Activated CD4-positive, alpha-beta T cell treated with anti-CD3 and anti-CD28 coated beads, Interleukin-2, amount 50 U/mL, for 1 hour (primary cell): ENCODE results near the gene PSMB3.
"Not testable (repeated sequence)": the region's sequence is repeated elsewhere in the genome, so short reads cannot be mapped to it uniquely, and the experiment has no call there.

ENCODE experiments used
- DNase-seq: peaks from one replicate; pipeline ENCODE4 v3.0.0-alpha.2; 2020

The PSMB3 gene

DNA sequence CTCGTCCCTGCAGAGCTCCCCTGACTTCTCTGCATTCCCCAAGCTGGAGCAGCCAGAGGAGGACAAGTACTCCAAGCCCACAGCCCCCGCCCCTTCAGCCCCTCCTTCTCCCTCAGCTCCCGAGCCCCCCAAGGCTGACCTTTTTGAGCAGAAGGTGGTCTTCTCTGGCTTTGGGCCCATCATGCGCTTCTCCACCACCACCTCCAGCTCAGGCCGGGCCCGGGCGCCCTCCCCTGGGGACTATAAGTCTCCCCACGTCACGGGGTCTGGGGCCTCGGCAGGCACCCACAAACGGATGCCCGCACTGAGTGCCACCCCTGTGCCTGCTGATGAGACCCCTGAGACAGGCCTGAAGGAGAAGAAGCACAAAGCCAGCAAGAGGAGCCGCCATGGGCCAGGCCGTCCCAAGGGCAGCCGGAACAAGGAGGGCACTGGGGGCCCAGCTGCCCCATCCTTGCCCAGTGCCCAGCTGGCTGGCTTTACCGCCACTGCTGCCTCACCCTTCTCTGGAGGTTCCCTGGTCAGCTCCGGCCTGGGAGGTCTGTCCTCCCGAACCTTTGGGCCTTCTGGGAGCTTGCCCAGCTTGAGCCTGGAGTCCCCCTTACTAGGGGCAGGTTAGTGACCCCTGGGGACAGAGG, 36.1 kb upstream of the PSMB3 start:
- DNase-seq: no peak

DNA sequence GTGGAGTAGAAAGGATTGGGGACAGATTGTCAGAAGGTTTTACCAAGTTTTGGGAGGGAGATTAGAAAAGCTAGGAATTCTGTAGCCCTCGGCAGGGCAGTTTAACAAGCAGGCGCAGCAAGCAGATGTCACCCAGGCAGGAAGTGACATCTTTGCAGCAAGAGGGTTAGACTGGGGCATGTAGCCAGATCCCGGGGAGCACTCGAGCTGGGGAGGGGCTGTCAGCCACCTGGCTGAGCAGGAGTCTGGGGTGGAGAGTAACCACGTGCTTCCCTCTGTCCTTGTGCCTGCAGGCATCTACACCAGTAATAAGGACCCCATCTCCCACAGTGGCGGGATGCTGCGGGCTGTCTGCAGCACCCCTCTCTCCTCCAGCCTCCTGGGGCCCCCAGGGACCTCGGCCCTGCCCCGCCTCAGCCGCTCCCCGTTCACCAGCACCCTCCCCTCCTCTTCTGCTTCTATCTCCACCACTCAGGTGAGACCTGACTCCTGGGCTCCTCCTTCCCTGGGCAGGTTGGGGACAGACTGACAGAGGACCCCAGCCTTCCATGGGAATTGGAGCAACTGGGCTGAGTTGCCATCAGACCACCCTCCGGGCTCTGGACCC, 35.3 kb upstream of the PSMB3 start:
- no peak for DNase-seq

DNA sequence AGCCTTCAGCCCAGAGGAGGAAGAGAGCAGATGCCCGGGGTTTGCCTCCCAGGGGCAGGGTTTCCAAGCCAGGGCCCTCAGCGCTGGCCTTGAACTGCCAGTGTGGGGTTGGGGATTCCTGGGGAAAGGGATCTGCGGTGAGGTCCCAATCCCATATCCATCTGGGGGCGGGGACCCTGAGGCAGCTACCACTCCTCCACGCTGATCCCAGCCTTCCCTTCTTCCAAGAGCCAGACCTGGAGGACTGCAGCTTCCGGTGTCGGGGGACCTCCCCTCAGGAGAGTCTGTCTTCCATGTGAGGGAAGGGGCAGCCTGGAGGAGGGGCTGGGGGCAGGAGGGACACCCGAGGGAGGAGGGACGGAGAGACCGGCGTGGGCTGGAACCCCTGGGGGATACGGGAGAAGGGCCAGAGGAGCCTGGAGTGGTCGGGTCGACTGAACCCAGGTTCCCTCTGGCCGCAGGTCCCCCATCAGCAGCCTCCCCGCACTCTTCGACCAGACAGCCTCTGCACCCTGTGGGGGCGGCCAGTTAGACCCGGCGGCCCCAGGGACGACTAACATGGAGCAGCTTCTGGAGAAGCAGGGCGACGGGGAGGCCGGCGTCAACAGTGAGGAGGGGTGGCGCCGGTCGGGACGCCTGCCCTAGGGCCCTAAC, 33.1 kb upstream of the PSMB3 start:
- no peak for DNase-seq

DNA sequence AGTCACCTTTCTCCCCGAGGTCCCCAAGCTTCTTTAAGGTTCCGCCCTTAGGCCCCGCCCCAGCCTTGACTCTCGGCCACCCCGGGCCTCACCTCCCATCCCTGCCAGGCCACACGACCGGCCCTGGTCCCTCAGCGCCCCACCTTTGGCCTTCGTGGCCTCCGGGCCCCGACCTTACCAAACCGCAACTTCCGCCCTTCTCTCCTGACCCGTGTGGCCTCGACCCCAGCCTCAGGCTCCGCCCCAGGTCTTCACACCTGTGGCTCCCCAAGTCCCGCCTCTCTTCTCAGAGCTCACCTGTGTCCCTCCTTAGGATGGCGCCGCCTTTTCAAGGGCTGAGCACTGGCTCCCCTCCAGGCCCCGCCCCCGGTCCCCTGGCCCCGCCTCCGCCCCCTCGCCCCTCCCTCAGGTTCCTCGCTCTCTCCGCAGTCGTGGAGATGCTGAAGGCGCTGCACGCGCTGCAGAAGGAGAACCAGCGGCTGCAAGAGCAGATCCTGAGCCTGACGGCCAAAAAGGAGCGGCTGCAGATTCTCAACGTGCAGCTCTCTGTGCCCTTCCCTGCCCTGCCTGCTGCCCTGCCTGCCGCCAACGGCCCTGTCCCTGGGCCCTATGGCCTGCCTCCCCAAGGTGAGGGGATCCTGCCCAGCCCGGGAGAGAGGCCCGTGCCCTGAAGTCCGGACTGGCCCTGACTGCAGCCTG, 32.4 kb upstream of the PSMB3 start:
- DNase-seq: no peak

DNA sequence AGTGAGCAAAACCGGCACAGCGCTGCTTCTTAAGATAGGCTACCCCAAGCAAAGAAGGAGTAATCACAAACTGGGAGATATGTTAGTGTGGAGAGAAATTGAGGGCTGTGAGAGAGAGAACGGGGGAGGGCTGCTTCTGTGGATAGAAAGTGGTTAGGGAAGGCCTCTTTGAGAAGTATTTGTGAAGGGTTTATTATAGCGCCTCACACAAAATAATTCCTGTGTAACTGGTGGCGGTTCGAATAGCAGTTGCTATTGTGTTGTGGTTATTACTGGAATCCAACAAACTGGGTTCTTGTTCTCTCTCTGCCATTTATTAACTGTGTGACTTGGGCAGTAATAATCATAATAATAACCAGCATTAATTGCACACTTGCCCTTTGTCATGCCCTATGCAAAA, 31.6 kb upstream of the PSMB3 start:
- DNase-seq: no peak

DNA sequence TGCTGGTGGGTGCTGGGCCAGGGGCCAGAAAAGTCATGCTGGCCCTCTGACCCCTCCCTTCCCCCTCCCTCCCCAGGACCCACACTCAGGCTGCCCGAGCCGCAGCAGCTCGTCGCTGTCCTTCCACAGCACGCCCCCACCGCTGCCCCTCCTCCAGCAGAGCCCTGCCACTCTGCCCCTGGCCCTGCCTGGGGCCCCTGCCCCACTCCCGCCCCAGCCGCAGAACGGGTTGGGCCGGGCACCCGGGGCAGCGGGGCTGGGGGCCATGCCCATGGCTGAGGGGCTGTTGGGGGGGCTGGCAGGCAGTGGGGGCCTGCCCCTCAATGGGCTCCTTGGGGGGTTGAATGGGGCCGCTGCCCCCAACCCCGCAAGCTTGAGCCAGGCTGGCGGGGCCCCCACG, 30.7 kb upstream of the PSMB3 start:
- no peak for DNase-seq

DNA sequence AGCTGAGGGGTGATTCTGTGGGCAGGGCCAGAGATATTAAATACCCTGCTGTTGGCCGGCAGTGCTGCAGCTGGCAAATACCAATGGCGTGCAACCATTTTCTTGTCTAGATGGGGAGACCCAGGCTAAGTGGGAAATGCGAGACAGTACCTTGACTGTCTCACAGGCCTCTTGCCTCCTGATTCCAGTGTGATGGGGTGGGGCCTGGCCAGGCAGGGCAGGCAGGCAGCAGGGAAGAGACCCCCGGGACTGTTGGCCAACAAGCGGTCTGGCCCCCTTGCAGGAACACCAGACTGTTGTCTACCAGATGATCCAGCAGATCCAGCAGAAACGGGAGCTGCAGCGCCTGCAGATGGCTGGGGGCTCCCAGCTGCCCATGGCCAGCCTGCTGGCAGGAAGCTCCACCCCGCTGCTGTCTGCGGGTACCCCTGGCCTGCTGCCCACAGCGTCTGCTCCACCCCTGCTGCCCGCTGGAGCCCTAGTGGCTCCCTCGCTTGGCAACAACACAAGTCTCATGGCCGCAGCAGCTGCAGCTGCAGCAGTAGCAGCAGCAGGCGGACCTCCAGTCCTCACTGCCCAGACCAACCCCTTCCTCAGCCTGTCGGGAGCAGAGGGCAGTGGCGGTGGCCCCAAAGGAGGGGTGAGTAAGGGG, 28.1 kb upstream of the PSMB3 start:
- DNase-seq: no peak

DNA sequence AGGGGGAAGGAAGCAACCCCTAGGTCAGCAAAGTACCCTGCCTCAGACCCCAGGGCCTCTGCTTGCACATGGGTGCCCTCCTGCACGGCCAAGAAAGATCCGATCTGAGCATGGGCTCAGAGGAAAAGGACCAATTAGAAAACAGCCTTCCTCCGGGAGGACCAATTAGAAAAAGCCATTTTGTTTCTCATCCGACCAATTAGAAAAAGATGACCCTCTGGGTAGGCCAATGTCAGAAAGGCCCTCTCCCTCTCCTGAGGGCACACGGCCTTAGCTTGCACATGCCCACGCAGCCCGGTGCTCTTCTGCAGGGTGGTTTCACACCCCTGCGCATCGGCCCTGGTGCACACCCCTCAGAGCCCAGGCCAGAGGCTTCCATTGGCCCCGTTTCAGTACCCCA, 27.5 kb upstream of the PSMB3 start:
- DNase-seq: no peak

DNA sequence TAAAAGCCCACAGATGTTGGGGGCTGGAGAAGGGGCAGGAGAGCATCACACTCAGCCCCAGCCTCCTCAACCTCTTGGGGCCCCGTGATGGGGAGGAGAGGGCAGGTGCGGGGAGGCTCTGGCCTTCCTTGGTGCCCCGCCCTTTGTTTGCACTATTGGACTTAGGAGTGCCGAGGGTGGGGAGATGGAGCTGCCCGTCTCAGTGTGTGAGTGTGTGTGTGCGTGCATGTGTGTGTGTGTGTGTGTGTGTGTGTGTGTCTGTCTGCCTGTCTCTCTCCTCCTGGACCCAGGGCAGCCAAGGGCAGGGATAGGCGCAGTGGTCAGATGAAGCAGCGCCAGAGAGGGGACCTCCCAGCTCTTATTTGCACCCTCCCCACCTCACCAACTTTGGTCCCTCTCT, 26.4 kb upstream of the PSMB3 start:
- not testable (repeated sequence) for DNase-seq

DNA sequence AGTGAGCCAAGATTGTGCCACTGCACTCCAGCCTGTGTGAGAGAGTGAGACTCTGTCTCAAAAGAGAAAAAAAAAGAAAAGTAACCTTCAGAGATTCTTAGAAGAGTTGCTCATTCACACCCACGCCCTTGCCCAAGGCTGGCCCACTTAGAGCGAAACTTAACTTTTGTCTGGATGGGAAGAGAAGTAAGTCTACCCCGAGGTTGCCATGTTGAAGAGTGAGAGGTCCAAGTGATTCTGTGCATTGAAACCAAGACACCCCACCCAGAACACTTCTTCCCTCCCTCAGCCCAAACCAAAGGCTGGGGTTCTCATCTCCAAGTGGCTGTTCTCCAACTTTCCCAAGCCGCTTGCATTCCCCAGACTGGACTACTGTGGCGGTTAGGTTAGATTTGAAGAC, 24.8 kb upstream of the PSMB3 start:
- DNase-seq: peak; percentile 41

DNA sequence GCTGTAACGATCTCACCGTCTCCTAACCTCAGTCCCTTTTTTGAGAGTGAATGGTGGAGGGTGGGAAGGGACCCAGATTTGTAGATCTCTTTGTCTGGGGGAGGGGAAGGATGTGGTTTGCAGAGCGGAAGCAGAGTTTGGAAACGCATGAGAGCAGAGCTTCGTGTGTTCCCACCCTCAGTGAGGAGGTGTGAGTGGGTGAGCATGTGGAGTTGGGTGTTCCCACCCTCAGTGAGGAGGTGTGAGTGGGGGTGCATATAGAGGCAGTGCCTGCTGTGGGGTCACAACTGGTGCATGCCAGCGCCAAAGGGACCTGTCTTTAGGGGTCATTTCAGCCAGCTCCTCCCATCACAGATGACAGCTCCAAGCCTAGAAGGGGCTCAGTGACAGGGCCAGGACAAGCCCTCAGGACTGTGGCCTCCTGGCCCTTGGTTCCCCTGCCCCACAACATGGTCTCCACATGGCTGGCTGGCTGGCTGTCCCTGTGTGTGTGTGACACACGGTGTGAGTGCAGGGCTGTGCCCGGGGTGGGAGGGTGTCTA, 24.2 kb upstream of the PSMB3 start:
- DNase-seq: peak; percentile 56

DNA sequence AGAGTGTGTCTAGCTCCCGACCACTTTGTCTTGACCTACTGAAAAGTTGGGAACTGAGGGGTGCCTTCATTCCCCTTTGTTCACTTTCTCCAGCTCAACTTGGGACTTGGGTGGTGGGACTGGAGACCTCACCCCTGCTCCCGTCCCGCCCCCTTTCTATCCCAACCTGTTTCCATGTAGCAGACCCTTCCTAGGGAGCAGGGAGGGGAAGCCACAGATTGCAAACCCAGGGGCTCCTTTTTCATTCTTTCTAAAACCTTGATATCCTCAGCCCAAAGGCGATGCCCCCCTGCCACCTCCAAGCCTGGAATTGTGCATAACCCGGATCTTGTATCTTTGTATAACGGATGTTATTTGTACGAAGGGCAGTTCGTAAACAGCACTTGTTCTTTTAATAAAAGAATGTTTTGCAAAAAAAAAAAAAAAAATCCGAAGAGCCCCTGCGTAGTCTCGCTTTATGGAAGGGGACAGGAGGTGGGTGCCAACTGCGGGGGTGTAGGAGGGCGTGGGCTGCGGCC, 23.1 kb upstream of the PSMB3 start:
- no peak for DNase-seq

DNA sequence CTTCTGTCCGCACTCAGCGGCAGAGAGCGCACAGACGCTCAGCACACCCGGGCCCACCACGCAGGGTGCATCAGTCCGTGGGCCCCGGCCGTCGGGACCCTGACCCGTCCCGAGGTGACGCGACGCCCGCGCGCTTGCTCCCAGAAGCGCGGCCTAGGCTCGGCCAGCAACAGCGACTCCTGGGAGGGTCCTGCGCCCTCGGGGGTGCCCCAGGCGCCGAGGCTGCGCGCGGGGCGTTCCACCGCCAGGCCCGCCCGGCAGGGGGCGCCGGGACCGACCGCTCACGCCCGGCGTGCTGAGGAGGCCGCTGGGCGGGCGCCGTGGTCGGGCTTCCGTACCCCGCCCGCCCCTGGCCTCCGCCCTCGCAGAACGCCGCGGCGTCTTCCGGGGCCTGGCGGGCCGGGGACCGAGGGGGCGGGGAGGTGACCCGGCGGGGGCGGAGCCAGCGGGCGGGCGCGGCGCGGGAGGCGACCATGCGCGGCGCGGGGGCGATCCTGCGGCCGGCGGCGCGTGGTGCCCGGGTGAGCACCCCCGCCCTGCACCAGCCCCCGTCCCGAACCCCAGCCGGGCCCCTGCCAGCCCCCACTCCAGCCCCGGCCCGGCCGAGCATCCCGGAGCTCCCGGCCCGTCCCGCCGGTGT, 22.5 kb upstream of the PSMB3 start, which contains the start of gene CISD3:
CISD3 (plus strand) TSS at position 456 of the 640 bp plus-strand sequence; CDS start at position 474, 18 bp downstream.
- DNase-seq: peak; percentile 80

DNA sequence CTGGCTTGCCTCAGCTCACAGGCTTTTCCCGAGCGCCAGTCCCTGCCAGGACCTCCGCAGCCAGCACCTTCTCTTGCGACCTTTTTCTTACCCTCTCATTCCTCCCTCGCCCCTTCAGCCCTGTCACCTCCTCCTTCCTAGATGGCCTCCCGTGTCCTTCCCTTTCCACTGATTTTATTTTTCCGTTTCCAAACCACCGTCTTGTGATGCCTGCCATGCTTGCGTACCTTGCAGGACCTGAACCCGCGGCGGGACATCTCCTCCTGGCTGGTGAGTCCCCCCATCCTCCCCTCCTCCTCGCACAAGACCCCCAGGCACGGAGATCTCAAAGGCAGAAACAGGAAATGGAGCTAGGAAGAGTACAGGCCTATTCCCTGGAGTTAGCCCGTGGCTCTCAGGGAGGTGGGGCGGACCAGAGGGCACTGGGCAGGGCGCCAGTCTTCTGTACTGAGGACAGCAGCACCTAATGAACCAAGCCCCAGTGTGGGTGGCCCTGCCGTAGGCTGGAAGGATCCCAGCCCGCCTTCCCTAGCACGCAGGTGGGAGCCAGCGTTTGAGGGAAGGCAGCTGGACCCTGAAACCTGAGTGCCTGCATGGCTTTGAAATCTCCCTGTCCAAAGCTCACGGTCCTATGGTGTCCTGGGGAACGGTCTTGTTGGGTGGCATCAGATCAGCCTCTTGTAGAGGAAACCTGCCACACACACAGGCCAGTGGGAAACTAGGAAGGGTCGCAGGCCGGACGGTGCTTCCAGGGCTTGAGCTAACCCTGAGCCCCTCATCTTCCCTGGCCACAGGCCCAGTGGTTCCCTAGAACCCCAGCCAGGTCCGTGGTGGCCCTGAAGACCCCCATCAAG, 21.8 kb upstream of the PSMB3 start:
- no peak for DNase-seq

DNA sequence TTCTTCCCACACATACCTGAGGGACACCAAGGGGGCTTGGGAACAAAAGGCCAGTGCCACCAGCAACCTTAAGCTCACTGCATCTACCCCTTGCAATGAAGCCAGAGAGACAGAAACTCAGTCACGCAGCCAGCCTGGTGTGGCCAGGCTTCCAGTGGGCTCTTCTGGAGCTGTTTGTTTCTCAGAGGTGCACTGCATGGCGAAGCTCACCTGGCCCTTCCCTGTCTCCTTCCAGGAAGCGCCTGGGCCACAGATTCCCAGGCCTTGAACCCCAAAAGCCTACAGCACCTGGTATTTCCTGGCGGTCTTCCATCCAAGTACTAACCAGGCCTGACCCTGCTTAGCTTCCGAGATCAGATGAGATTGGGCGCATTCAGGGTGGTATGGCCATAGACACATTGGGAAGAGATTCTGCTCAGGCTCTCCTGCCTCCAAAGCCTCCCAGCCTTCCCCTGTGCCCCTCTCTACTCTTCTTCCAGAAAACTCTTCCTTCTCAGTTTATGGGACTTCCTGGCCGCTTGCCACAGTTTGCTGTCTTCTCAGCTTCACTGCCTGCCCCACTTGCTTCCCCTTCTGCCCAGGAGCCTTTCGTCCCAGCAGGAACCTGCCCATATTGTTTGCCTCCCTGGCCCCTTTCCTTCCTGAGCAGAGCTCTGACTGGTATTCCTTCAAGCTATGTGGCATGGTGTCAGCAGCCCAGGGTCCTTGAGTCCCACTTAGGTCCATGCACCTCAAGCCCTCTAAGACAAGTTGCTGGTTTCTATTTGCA, 20.8 kb upstream of the PSMB3 start:
- DNase-seq: no peak

DNA sequence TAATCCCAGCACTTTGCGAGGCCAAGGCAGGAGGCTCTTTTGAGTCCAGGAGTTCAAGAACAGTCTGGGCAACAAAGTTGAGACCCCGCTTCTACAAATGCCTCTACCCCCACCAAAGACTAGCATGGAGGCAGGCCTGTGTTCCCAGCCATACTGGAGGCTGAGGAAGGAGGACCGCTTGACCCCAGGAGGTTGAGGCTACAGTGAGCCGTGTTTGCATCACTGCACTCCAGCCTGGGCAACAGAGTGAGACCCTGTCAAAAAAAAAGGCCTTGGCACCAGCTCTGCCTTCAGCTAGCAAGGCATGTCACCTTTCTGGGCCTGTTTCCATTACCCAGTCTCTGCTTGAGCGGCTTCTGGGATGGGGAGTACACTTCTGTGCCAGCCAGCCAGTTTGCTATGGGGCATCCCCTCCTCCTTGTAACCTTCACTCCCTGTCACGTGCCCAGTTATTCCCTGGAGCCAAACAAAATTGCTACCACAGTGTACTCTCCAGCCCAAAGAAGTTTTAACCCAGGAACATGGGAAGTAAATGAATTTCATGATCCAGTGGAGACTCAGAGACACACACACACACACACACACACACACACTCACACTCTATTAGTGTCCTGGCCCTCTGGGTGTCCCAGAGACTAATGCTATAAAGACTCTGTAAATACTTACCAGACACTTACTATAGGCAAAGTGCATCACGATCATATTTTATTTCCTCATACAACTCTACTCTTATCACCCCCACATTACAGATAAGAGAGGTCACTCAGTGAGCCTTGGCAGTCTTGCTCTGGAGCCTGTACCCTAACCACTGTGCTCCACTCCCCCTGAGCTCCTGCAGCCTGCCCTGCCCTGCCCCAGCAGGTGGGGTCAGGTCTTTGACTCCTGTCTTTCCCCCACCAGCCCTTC, 19.9 kb upstream of the PSMB3 start:
- DNase-seq: no peak

DNA sequence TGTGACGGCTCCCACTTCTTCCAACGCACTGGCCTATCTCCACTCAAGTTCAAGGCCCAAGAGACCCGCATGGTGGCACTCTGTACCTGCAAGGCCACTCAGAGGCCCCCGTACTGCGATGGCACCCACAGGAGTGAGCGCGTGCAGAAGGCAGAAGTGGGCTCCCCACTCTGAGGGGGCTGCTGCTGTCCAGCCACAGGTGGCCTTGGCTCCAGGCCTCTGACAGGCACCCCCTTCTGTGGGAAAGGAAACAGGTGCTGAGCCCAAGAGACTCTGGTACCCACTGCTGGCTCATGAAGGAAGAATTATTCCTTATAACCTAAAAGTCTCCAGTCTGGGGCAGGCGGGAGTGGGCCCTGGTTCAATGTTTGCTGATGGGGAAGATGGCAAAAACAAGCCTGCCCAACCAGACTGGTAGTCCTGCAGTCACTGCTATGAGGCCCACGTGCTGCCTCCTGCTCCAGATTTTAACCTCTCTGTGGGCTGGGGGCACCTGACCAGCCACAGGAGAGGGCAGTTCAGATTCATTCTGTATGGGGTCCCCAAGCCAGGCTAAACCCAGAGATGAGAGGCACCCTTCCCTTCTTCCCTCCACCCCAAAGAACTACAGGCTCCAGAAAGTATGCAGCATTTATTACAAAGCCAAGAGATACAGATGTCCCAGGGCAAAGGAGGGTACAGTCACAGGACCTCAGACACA, 19.1 kb upstream of the PSMB3 start:
- no peak for DNase-seq
